ENCODE measurements around the gene KLRB1.
"Not testable (repeated sequence)": the region's sequence is repeated elsewhere in the genome, so short reads cannot be mapped to it uniquely, and the experiment has no call there.

KLRB1 gene

GRCh38 chr12:9619411-9620179, 11.9 kb upstream of the KLRB1 start:
- no peak for DNase-seq (ENCODE audit: low read depth)

- not testable (repeated sequence) for DNase-seq (ENCODE audit: low read depth)
Measured at GRCh38 chr12:9618906-9619305, 11.2 kb upstream of the KLRB1 start.

- no peak for DNase-seq (ENCODE audit: low read depth)
Measured at GRCh38 chr12:9617124-9617523, 9.4 kb upstream of the KLRB1 start.

- no peak for DNase-seq (ENCODE audit: low read depth)
Measured at GRCh38 chr12:9615420-9616136, 7.9 kb upstream of the KLRB1 start.

GRCh38 chr12:9610606-9611005, 2.9 kb upstream of the KLRB1 start:
- not testable (repeated sequence) for DNase-seq (ENCODE audit: low read depth)

GRCh38 chr12:9606736-9607372, 862 bp downstream of the KLRB1 start:
- DNase-seq (ENCODE audit: low read depth), result no peak

GRCh38 chr12:9606247-9606646, 1.5 kb downstream of the KLRB1 start:
- DNase-seq (ENCODE audit: low read depth), result no peak

GRCh38 chr12:9605483-9605882, 2.2 kb downstream of the KLRB1 start:
- DNase-seq (ENCODE audit: low read depth), result no peak

- no peak for DNase-seq (ENCODE audit: low read depth)
Measured at GRCh38 chr12:9604287-9604686, 3.4 kb downstream of the KLRB1 start.

- DNase-seq (ENCODE audit: low read depth), result not testable (repeated sequence)
Measured at GRCh38 chr12:9600426-9600825, 7.3 kb downstream of the KLRB1 start.

GRCh38 chr12:9598363-9598762, 9.4 kb downstream of the KLRB1 start:
- DNase-seq (ENCODE audit: low read depth), result no peak

- no peak for DNase-seq (ENCODE audit: low read depth)
Measured at GRCh38 chr12:9597365-9597764, 10.4 kb downstream of the KLRB1 start.

GRCh38 chr12:9590441-9590840, 17.3 kb downstream of the KLRB1 start:
- DNase-seq (ENCODE audit: low read depth), result no peak

GRCh38 chr12:9588749-9589148, 19.0 kb downstream of the KLRB1 start:
- DNase-seq (ENCODE audit: low read depth), result no peak

GRCh38 chr12:9587987-9588600, 19.6 kb downstream of the KLRB1 start:
- DNase-seq (ENCODE audit: low read depth), result no peak

GRCh38 chr12:9577729-9578128, 30.0 kb downstream of the KLRB1 start:
- not testable (repeated sequence) for DNase-seq (ENCODE audit: low read depth)

- DNase-seq (ENCODE audit: low read depth), result not testable (repeated sequence)
Measured at GRCh38 chr12:9567151-9567550, 40.6 kb downstream of the KLRB1 start.

GRCh38 chr12:9566113-9566512, 41.6 kb downstream of the KLRB1 start:
- DNase-seq (ENCODE audit: low read depth), result not testable (repeated sequence)

GRCh38 chr12:9564418-9564817, 43.3 kb downstream of the KLRB1 start:
- not testable (repeated sequence) for DNase-seq (ENCODE audit: low read depth)

- DNase-seq (ENCODE audit: low read depth), result not testable (repeated sequence)
Measured at GRCh38 chr12:9562841-9563453, 44.8 kb downstream of the KLRB1 start.

- not testable (repeated sequence) for DNase-seq (ENCODE audit: low read depth)
Measured at GRCh38 chr12:9545489-9545888, 62.2 kb downstream of the KLRB1 start.
